Hepatocyte (in vitro differentiated cells): ENCODE measurements around the gene ZBTB43.

Experiments
- EZH2 ChIP-seq: fragments of 200-600 bp; sonication (generic); IDR thresholded peaks from 2 replicates; pipeline ENCODE4 v1.6.1; 2016; ENCODE audit warnings: antibody characterized with exemption, mild to moderate bottlenecking, borderline replicate concordance
- TF ChIP-seq, protein P1 (sequence below): fragments of 200-600 bp; sonication (generic); IDR thresholded peaks from 2 replicates; pipeline ENCODE4 v1.5.1; 2016; ENCODE audit warnings: antibody characterized with exemption, mild to moderate bottlenecking; ENCODE audit not compliant: poor library complexity

DNA sequence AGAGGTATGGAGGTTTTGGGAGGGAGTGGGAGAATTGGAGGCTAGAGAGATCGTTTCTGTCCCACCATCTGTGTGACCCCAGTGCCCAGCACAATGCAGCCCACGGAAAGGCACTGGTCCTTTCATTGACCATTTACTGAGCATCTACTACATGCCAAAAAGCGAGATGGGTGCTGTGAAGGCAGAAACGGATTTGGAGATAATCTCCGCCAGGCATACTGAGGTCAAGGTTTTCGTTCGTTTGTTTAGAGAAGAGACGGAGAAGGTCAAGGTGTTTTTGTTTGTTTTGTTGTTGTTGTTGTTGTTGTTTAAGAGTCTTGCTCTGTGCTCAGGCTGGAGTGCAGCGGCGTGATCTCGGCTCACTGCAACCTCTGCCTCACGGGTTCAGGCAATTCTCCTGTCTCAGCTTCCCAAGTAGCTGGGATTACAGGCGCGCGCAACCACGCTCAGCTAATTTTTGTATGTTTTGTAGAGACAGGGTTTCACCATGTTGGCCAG is 593 bp upstream of the ZBTB43 start:
- TF ChIP-seq, protein P1, sequence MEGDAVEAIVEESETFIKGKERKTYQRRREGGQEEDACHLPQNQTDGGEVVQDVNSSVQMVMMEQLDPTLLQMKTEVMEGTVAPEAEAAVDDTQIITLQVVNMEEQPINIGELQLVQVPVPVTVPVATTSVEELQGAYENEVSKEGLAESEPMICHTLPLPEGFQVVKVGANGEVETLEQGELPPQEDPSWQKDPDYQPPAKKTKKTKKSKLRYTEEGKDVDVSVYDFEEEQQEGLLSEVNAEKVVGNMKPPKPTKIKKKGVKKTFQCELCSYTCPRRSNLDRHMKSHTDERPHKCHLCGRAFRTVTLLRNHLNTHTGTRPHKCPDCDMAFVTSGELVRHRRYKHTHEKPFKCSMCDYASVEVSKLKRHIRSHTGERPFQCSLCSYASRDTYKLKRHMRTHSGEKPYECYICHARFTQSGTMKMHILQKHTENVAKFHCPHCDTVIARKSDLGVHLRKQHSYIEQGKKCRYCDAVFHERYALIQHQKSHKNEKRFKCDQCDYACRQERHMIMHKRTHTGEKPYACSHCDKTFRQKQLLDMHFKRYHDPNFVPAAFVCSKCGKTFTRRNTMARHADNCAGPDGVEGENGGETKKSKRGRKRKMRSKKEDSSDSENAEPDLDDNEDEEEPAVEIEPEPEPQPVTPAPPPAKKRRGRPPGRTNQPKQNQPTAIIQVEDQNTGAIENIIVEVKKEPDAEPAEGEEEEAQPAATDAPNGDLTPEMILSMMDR, result no peak
- TF ChIP-seq EZH2, result no peak
